H1 (cell line): ENCODE measurements around the gene GATD1. TPM values are rescaled to one million over a fixed set of nuclear protein-coding genes. Genes with fewer than 3 reads are reported as not detected.

Experiments
- CTCF ChIA-PET: fragments of 300-600 bp; sonication (Branson Sonifier 250); formaldehyde crosslinking; loops from one replicate; lab custom pipeline; 2021; ENCODE audit not compliant: partially characterized antibody; lab: Charles Lee
- POLR2A ChIA-PET: fragments of 300-600 bp; sonication (Branson Sonifier 250); formaldehyde crosslinking; loops from one replicate; lab custom pipeline; 2021; ENCODE audit warnings: inconsistent platforms; ENCODE audit not compliant: partially characterized antibody; lab: Charles Lee
- DNase-seq, 2 experiments: peaks; one replicate each; pipeline versions ENCODE4 v3.0.0 to v3.0.0-alpha.2; 2010 to 2022; ENCODE audit warnings: low spot score in 2 of 2, low read depth in 1 of 2, mixed read lengths in 1 of 2
- FAIRE-seq: peaks from 2 replicates; lab custom pipeline; 2011; peaks lifted over from hg19 to GRCh38; lab: Jason Lieb, UNC
- H2AFZ ChIP-seq: 2 replicates; pipeline ENCODE4 v1.8.1; 2012; ENCODE audit warnings: low read length, inconsistent platforms
- H2AK5ac ChIP-seq: 2 replicates; pipeline ENCODE4 v1.6.1; 2013; ENCODE audit warnings: low read depth, low read length
- H2BK120ac ChIP-seq: replicated peaks from 2 replicates; pipeline ENCODE3; 2013; ENCODE audit warnings: low read depth, low read length, inconsistent platforms
- H2BK12ac ChIP-seq: 2 replicates; pipeline ENCODE4 v1.6.1; 2013; ENCODE audit warnings: low read depth, low read length
- H2BK15ac ChIP-seq: 2 replicates; pipeline ENCODE4 v1.6.1; 2013; ENCODE audit warnings: low read length
- H2BK20ac ChIP-seq: 2 replicates; pipeline ENCODE4 v1.6.1; 2013; ENCODE audit warnings: low read length
- H2BK5ac ChIP-seq: 2 replicates; pipeline ENCODE4 v1.6.1; 2013; ENCODE audit warnings: low read depth, low read length
- H3K14ac ChIP-seq: 2 replicates; pipeline ENCODE4 v1.6.1; 2013; ENCODE audit warnings: inconsistent platforms; ENCODE audit not compliant: insufficient read length
- H3K18ac ChIP-seq: 2 replicates; pipeline ENCODE4 v1.6.1; 2013; ENCODE audit warnings: low read length; ENCODE audit errors: extremely low read depth
- H3K23ac ChIP-seq: 2 replicates; pipeline ENCODE4 v1.6.1; 2013; ENCODE audit warnings: inconsistent platforms; ENCODE audit not compliant: insufficient read length
- H3K23me2 ChIP-seq: 2 replicates; pipeline ENCODE4 v1.6.1; 2013; ENCODE audit warnings: low read depth, low read length
- H3K27ac ChIP-seq: 2 replicates; pipeline ENCODE4 v1.6.1; 2011; ENCODE audit warnings: low read depth, low read length, inconsistent platforms
- H3K27me3 ChIP-seq, 4 experiments: replicated peaks in 1 of 4; 1 replicate in 1 of 4; 2 replicates in 3 of 4; pipeline versions ENCODE4 v1.6.1 to v1.8.1; 2011 to 2013; ENCODE audit warnings: low read length in 3 of 4, mild to moderate bottlenecking in 3 of 4, inconsistent platforms in 2 of 4, mixed read lengths in 2 of 4, moderate library complexity in 1 of 4; ENCODE audit not compliant: control insufficient read depth in 3 of 4, insufficient read depth in 3 of 4; ENCODE audit errors: extremely low read depth in 1 of 4
- H3K36me3 ChIP-seq, 4 experiments: 2 replicates each; pipeline versions ENCODE4 v1.6.1 to v1.8.1; 2011 to 2013; ENCODE audit warnings: mild to moderate bottlenecking in 4 of 4, low read length in 3 of 4, moderate library complexity in 2 of 4, control low read depth in 1 of 4, inconsistent platforms in 1 of 4; ENCODE audit not compliant: insufficient read depth in 4 of 4, control insufficient read depth in 2 of 4
- H3K4ac ChIP-seq: replicated peaks from 2 replicates; pipeline ENCODE3; 2013; ENCODE audit warnings: low read length, low read depth, mixed read lengths, inconsistent platforms; ENCODE audit not compliant: insufficient read length
- H3K4me1 ChIP-seq, 4 experiments: replicated peaks in 1 of 4; 1 replicate in 1 of 4; 2 replicates in 3 of 4; pipeline versions ENCODE4 v1.6.1 to v1.8.1; 2011 to 2013; ENCODE audit warnings: low read length in 3 of 4, inconsistent platforms in 2 of 4, mixed read lengths in 1 of 4; ENCODE audit not compliant: insufficient read depth in 4 of 4, control insufficient read depth in 3 of 4
- H3K4me2 ChIP-seq, 2 experiments: 2 replicates each; pipeline versions ENCODE4 v1.6.1 to v1.8.1; 2011 to 2013; ENCODE audit warnings: low read depth in 2 of 2, low read length in 2 of 2, control low read depth in 1 of 2, inconsistent platforms in 1 of 2, mild to moderate bottlenecking in 1 of 2; ENCODE audit not compliant: insufficient read depth in 1 of 2
- H3K4me3 ChIP-seq, 4 experiments: fragments of 200-600, 300-600 bp in 1 of 4; sonication (generic), shearing (Covaris generic), sonication (Bioruptor Twin) in 1 of 4; 2 replicates each; pipeline versions ENCODE4 v1.5.1 to v1.8.1; 2011 to 2016; ENCODE audit warnings: low read length in 4 of 4, low read depth in 3 of 4, control low read depth in 2 of 4, inconsistent platforms in 2 of 4, mild to moderate bottlenecking in 2 of 4, mixed read lengths in 1 of 4, moderate library complexity in 1 of 4; ENCODE audit not compliant: insufficient read depth in 2 of 4; ENCODE audit errors: extremely low read depth in 1 of 4
- H3K56ac ChIP-seq: replicated peaks from 2 replicates; pipeline ENCODE3; 2013; ENCODE audit warnings: low read depth, mild to moderate bottlenecking, mixed read lengths, low read length, inconsistent platforms; ENCODE audit not compliant: insufficient read length
- H3K79me1 ChIP-seq: 2 replicates; pipeline ENCODE4 v1.6.1; 2013; ENCODE audit warnings: low read depth, low read length, control low read depth
- H3K79me2 ChIP-seq, 2 experiments: 2 replicates each; pipeline versions ENCODE4 v1.6.1 to v1.8.1; 2012 to 2013; ENCODE audit warnings: low read length in 2 of 2, mild to moderate bottlenecking in 2 of 2, inconsistent platforms in 1 of 2; ENCODE audit not compliant: insufficient read depth in 2 of 2, control insufficient read depth in 1 of 2
- H3K9ac ChIP-seq, 4 experiments: replicated peaks in 1 of 4; 1 replicate in 1 of 4; 2 replicates in 3 of 4; pipeline versions ENCODE4 v1.6.1 to v1.8.1; 2011 to 2013; ENCODE audit warnings: low read depth in 3 of 4, low read length in 3 of 4, control low read depth in 2 of 4, mild to moderate bottlenecking in 2 of 4, moderate library complexity in 2 of 4, inconsistent platforms in 1 of 4; ENCODE audit errors: extremely low read depth in 1 of 4
- H3K9me3 ChIP-seq, 2 experiments: 2 replicates each; pipeline versions ENCODE4 v1.6.1 to v1.8.1; 2012 to 2013; ENCODE audit warnings: mild to moderate bottlenecking in 2 of 2, moderate library complexity in 2 of 2, control low read depth in 1 of 2, inconsistent platforms in 1 of 2, low read depth in 1 of 2, low read length in 1 of 2, mixed read lengths in 1 of 2; ENCODE audit not compliant: insufficient read depth in 2 of 2
- H4K20me1 ChIP-seq, 2 experiments: replicated peaks in 1 of 2; 2 replicates each; pipeline versions ENCODE3 to v1.8.1; 2011 to 2013; ENCODE audit warnings: inconsistent platforms in 2 of 2, low read length in 2 of 2, mild to moderate bottlenecking in 1 of 2; ENCODE audit not compliant: insufficient read depth in 2 of 2, control insufficient read depth in 1 of 2
- H4K5ac ChIP-seq: 2 replicates; pipeline ENCODE4 v1.6.1; 2013; ENCODE audit warnings: low read length, low read depth, mixed read lengths, inconsistent platforms; ENCODE audit not compliant: insufficient read length
- H4K8ac ChIP-seq: 2 replicates; pipeline ENCODE4 v1.8.0; 2013; ENCODE audit warnings: mild to moderate bottlenecking, moderate library complexity, low read length, inconsistent platforms; ENCODE audit not compliant: insufficient read depth; ENCODE audit errors: extremely low read depth
- H4K91ac ChIP-seq: replicated peaks from 2 replicates; pipeline ENCODE3; 2013; ENCODE audit warnings: low read length, mixed read lengths, inconsistent platforms; ENCODE audit not compliant: insufficient read length
- BRCA1 ChIP-seq: IDR thresholded peaks from 2 replicates; pipeline ENCODE4 v1.6.1; 2012; ENCODE audit warnings: low read depth, low read length, improper control_type of control experiment
- CBX8 ChIP-seq: fragments of 300-800, 300-1000 bp; sonication (generic); IDR thresholded peaks from 2 replicates; pipeline ENCODE4 v1.7.1; 2016; ENCODE audit warnings: low read depth, low read length, borderline replicate concordance
- KDM4A ChIP-seq: IDR thresholded peaks from one replicate; pipeline ENCODE4 v1.7.1; 2012; ENCODE audit warnings: low read depth, mild to moderate bottlenecking, moderate library complexity, low read length, inconsistent platforms; ENCODE audit not compliant: severe bottlenecking
- NANOG ChIP-seq: IDR thresholded peaks from 2 replicates; pipeline ENCODE4 v1.6.1; 2011; ENCODE audit warnings: low read length, low read depth, mild to moderate bottlenecking, inconsistent platforms; ENCODE audit not compliant: insufficient read depth, poor library complexity, severe bottlenecking
- RXRA ChIP-seq: IDR thresholded peaks from 2 replicates; pipeline ENCODE4 v1.6.1; 2011; ENCODE audit warnings: low read depth, mild to moderate bottlenecking, low read length, moderate library complexity; ENCODE audit not compliant: insufficient read depth
- SAP30 ChIP-seq: fragments of 300-600 bp; sonication (generic); IDR thresholded peaks from 2 replicates; pipeline ENCODE4 v1.7.1; 2012; ENCODE audit warnings: low read length, moderate library complexity, mild to moderate bottlenecking, inconsistent platforms; ENCODE audit not compliant: insufficient read depth, insufficient replicate concordance
- TAF7 ChIP-seq: optimal IDR thresholded peaks from 2 replicates; pipeline ENCODE3; 2011; ENCODE audit warnings: low read depth, mild to moderate bottlenecking, inconsistent platforms, low read length, moderate library complexity, borderline replicate concordance
- TCF12 ChIP-seq: IDR thresholded peaks from 2 replicates; pipeline ENCODE4 v1.6.1; 2011; ENCODE audit warnings: low read depth, mild to moderate bottlenecking, low read length
- WGBS, 2 experiments: shearing (Covaris generic) in 1 of 2; methylation state at CpG; one replicate each; pipeline versions ENCODE4 v1.1.6 to v1.1.7; 2013 to 2015; ENCODE audit warnings: low lambda C conversion rate in 2 of 2, mixed read lengths in 2 of 2, inconsistent platforms in 1 of 2, low coverage in 1 of 2, missing lambda C conversion rate in 1 of 2; ENCODE audit not compliant: insufficient replicate concordance in 2 of 2, insufficient coverage in 1 of 2, insufficient read length in 1 of 2; ENCODE audit errors: extremely low coverage in 1 of 2, missing lambda C conversion rate in 1 of 2; 5-methylcytosine and 5-hydroxymethylcytosine counted together
- polyA plus RNA-seq, 7 experiments: library from polyadenylated mRNA; depleted of rRNA in 3 of 7; stranded (reverse) in 5 of 7; unstranded in 2 of 7; fragments of >200 nt in 5 of 7; fragments of 200-250 nt in 2 of 7; gene quantifications; 1 replicate in 5 of 7; 2 replicates in 1 of 7; 4 replicates in 1 of 7; pipeline versions ENCODE4 v1.2.1 to v1.2.3, GENCODE V29; 2011 to 2013; ENCODE audit warnings: missing spikeins in 2 of 7, mixed read lengths in 2 of 7
- total RNA-seq: library from RNA; stranded (reverse); fragmentation: NEBNext Ultra II Directional; extraction: Animal tissue kit (Norgen Biotek cat#: 25700); gene quantifications from 2 replicates; pipeline ENCODE4 v1.2.1, GENCODE V29; 2021

The GATD1 gene
- total and polyA plus RNA-seq, 2 of the 8 experiments (the other 6 are each of a cell fraction or from before 2014, with no cell fraction given): 47.5 to 54.8 TPM

DNA sequence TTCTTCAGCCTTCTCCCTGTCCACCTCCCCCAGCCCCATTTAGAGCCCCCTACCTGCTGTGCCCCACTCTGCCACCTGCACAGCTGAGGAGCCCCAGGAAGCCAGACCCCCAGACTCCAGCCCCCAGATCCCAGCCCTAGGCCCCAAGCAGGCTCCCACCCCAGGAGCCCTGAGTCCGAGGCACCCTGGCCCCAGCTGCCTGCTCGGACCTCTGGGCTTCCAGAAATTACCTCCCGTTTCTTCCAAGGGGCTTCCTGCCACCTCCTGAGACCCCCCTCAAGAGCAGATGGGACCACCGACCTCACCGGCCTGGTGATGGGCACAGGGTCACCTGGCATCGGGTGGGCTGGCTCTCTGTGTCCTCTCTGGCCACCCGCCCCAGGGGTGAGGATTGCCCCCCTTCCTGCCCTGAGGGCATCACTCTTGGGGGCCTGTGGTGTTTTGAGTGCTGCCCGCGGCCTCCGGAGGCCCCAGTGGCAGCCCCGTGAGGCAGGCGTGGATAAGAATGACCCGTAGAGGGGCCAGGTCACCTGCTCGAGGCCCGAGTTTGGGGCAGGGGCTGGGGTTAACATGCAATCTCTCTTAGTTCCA lies 48.3 kb downstream of the GATD1 start:
- no peak overlapping the region for H4K5ac ChIP-seq
- no peak overlapping the region for H3K4ac ChIP-seq
- no peak overlapping the region for H2BK15ac ChIP-seq
- CTCF ChIA-PET: interaction anchor here (0.6 to 15.4 kb wide), 15 partner anchors 8 to 209 kb away, joined by 3 to 395 read pairs (median 4); partner anchors contain the start of genes DEAF1, EPS8L2, TALDO1 and TMEM80
- WGBS, 2 experiments: 95% methylated on average over 15 of the region's 15 CpGs; no CpG with 5 or more reads in 1 of the 2 experiments
- H3K9ac ChIP-seq: no peak overlapping the region
- H3K23me2 ChIP-seq: peaks cover 7% of the 10 kb centered on the region; the same call in 1 of the 2 replicates
- TF ChIP-seq CBX8: no peak
- no peak for TF ChIP-seq TAF7
- TF ChIP-seq KDM4A: no peak
- TF ChIP-seq SAP30: no peak
- no peak for TF ChIP-seq NANOG
- no peak for TF ChIP-seq RXRA
- no peak for TF ChIP-seq TCF12
- no peak for TF ChIP-seq BRCA1
- POLR2A ChIA-PET: interaction anchor here (0.9 to 13.2 kb wide), 7 partner anchors 16 to 40 kb away, joined by 3 to 216 read pairs (median 6); partner anchors contain the start of gene TALDO1
- no peak for FAIRE-seq
- no peak overlapping the region for H2BK20ac ChIP-seq
- peak overlapping the region; percentile 60; the same call in 1 of the 2 replicates for H4K8ac ChIP-seq
- H2BK12ac ChIP-seq: no peak overlapping the region
- H3K79me2 ChIP-seq: no peaks in the 10 kb centered on the region
- H3K4me2 ChIP-seq: no peak overlapping the region
- no peaks in the 10 kb centered on the region for H3K79me1 ChIP-seq
- no peak overlapping the region for H4K91ac ChIP-seq
- no peak overlapping the region for H3K14ac ChIP-seq
- H3K36me3 ChIP-seq: no peaks in the 10 kb centered on the region
- no peaks in the 10 kb centered on the region for H3K9me3 ChIP-seq
- peaks cover 0 to 19% (median 12%) of the 10 kb centered on the region in 4 experiments; a peak in 5 of 7 replicates for H3K4me1 ChIP-seq
- no peak for DNase-seq
- no peak overlapping the region for H3K27ac ChIP-seq
- no peak overlapping the region for H3K23ac ChIP-seq
- no peak overlapping the region for H3K4me3 ChIP-seq
- H2BK120ac ChIP-seq: no peak overlapping the region
- H3K18ac ChIP-seq: no peak overlapping the region
- H2AFZ ChIP-seq: no peak overlapping the region
- H4K20me1 ChIP-seq: no peaks in the 10 kb centered on the region
- H3K56ac ChIP-seq: no peak overlapping the region
- peaks cover 0 to 2% (median 0%) of the 10 kb centered on the region in 4 experiments; a peak in 2 of 7 replicates for H3K27me3 ChIP-seq
- H2BK5ac ChIP-seq: no peak overlapping the region
- H2AK5ac ChIP-seq: no peak overlapping the region
